HG02870 (cell line): ENCODE results near the gene STX10.

Experiments
- ATAC-seq: cut with Tn5 transposase; IDR thresholded peaks from one replicate; pipeline ENCODE4 v1.9.1; 2021; ENCODE audit warnings: mild to moderate bottlenecking, moderate library complexity; ENCODE audit not compliant: unreplicated experiment

The STX10 gene

GRCh38 chr19:13146763-13147563, 3.2 kb downstream of the STX10 start:
- ATAC-seq, result no peak

GRCh38 chr19:13139633-13140311, 10.4 kb downstream of the STX10 start:
- ATAC-seq, result no peak

DNA sequence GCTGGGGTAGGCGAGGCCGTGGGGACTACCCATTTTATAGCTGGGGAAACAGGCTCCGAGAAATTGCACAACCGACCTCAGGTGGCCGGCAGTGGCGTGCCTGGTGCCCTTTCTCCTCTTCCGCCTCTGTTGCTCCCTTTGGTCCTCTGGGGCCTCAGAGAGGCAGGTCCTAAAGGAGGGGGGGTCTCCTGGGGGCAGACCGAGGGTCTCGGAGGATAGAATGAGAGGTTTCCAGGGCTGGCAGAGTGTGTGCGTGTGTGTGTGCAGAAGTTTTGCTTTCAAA, 11.3 kb downstream of the STX10 start:
- ATAC-seq, result no peak

GRCh38 chr19:13138171-13138915, 11.8 kb downstream of the STX10 start:
- ATAC-seq, result no peak

- no peak for ATAC-seq
Observed at GRCh38 chr19:13137290-13137794, 12.8 kb downstream of the STX10 start.

GRCh38 chr19:13135068-13136062, 14.8 kb downstream of the STX10 start:
- ATAC-seq, result no peak

- ATAC-seq, result no peak
Observed at GRCh38 chr19:13134626-13135025, 15.5 kb downstream of the STX10 start.

- ATAC-seq, result no peak
Observed at GRCh38 chr19:13133241-13133870, 16.8 kb downstream of the STX10 start.

- ATAC-seq, result no peak
Observed at GRCh38 chr19:13132471-13133180, 17.5 kb downstream of the STX10 start.

GRCh38 chr19:13130886-13131490, 19.2 kb downstream of the STX10 start:
- ATAC-seq, result no peak

DNA sequence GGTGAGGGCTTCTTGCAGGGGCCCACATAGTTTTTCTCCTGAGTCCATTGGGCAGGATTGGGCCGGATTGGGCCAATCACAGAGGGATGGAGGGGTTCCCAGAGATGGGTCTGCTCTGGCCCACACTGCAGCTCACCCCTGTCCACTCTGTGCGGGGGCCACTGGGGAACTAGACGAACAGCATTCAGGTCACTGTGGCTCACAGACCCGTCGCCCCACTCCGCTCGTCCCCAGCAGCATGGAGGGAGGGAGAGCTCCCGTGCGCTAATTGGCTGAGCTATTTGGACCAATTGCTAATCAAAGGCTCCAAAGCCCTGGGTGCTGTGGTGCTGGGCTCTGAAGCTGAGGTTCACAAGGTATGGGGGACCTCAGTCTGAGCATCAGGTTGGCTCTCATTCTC, 20.8 kb downstream of the STX10 start:
- no peak for ATAC-seq

GRCh38 chr19:13128583-13128982, 21.6 kb downstream of the STX10 start:
- no peak for ATAC-seq

GRCh38 chr19:13127811-13128575, 22.2 kb downstream of the STX10 start:
- no peak for ATAC-seq

DNA sequence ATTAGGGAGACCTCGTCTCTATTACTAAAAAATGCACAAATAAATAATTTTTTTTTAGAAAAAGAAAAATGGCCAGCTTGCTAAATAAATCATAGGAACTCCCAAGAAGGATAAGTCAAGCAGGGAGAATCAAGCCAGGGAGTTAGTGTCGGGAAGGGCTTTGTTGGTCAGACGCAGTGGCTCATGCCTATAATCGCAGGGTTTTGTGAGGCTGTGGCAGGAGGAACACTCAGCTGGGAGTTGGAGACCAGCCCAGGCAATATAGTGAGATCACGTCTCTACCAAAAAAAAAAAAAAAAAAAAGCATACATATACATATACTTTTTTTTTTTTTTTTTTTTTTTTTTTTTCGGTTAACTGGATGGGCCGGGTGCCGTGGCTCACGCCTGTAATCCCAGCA, 23.1 kb downstream of the STX10 start:
- no peak for ATAC-seq

- ATAC-seq, result no peak
Observed at GRCh38 chr19:13122980-13123957, 26.9 kb downstream of the STX10 start.

DNA sequence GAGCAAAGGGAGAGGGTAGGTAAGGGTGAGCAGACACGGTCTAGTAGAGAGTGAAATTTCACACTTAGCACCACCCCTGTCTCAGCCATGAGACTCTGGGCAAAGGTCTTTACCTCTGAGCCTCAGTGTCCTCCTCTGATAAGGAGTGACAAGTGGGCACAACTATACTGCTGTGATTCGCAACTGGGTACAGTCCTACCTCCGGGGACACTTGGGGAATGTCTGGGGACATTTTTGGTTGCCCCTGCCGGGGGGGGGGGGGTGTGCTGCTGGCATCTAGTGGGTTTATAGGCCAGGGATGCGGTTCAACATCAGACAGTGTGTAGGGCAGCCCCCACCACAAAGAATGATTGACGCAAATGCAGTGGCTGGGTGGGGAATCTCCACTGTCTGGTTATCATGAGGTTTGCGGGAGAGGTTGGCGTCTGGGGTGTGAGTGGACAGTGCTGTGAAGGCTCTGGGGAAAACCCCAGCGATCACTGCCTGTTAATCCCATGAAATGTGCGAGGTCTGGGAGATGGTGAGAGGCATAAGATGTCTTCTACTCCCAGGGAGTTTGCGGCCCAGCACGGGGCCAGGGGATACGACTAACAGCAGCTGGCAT, 27.8 kb downstream of the STX10 start:
- ATAC-seq, result no peak
